ENCODE results near the gene SNCG.
A peak's percentile ranks its signal among the peaks of the same experiment; 100 is the strongest.
"Not testable (repeated sequence)": the region's sequence is repeated elsewhere in the genome, so short reads cannot be mapped to it uniquely, and the experiment has no call there.

Gene SNCG

GRCh38 chr10:86958116-86958900, at the start of gene SNCG:
TSS of gene SNCG (plus strand) at chr10:86958599. CDS start at chr10:86958698, 99 bp downstream.
- DNase-seq (ENCODE audit: low spot score) = no peak

GRCh38 chr10:86914734-86915133, 43.7 kb upstream of the SNCG start:
- no peak for DNase-seq (ENCODE audit: low spot score)

GRCh38 chr10:86918022-86918471, 40.4 kb upstream of the SNCG start:
- peak; percentile 32 for DNase-seq (ENCODE audit: low spot score)

GRCh38 chr10:86922553-86922961, 35.8 kb upstream of the SNCG start:
- DNase-seq (ENCODE audit: low spot score) = no peak

- no peak for DNase-seq (ENCODE audit: low spot score)
Measured at GRCh38 chr10:86929468-86930380, 28.7 kb upstream of the SNCG start.

GRCh38 chr10:86931872-86932271, 26.5 kb upstream of the SNCG start:
- DNase-seq (ENCODE audit: low spot score) = no peak

GRCh38 chr10:86932674-86933073, 25.7 kb upstream of the SNCG start:
- no peak for DNase-seq (ENCODE audit: low spot score)

GRCh38 chr10:86934162-86934711, 24.2 kb upstream of the SNCG start:
- DNase-seq (ENCODE audit: low spot score) = not testable (repeated sequence)

GRCh38 chr10:86936661-86937501, 21.5 kb upstream of the SNCG start:
- no peak for DNase-seq (ENCODE audit: low spot score)

GRCh38 chr10:86937502-86938154, 20.8 kb upstream of the SNCG start:
- DNase-seq (ENCODE audit: low spot score) = no peak

GRCh38 chr10:86938260-86938659, 20.1 kb upstream of the SNCG start:
- DNase-seq (ENCODE audit: low spot score) = no peak

GRCh38 chr10:86940076-86940475, 18.3 kb upstream of the SNCG start:
- DNase-seq (ENCODE audit: low spot score) = not testable (repeated sequence)

- DNase-seq (ENCODE audit: low spot score) = no peak
Measured at GRCh38 chr10:86940677-86941076, 17.7 kb upstream of the SNCG start.

- DNase-seq (ENCODE audit: low spot score) = no peak
Measured at GRCh38 chr10:86941426-86941825, 17.0 kb upstream of the SNCG start.

GRCh38 chr10:86941991-86942421, 16.4 kb upstream of the SNCG start:
- no peak for DNase-seq (ENCODE audit: low spot score)

- DNase-seq (ENCODE audit: low spot score) = no peak
Measured at GRCh38 chr10:86942441-86943315, 15.7 kb upstream of the SNCG start.

GRCh38 chr10:86943316-86944030, 14.9 kb upstream of the SNCG start:
- DNase-seq (ENCODE audit: low spot score) = no peak

GRCh38 chr10:86944031-86944419, 14.4 kb upstream of the SNCG start:
- no peak for DNase-seq (ENCODE audit: low spot score)

GRCh38 chr10:86944471-86944870, 13.9 kb upstream of the SNCG start:
- peak; percentile 11 for DNase-seq (ENCODE audit: low spot score)

Data from AG08396 (cell line).